ENCODE results near the gene NDUFS6.

The NDUFS6 gene

DNA sequence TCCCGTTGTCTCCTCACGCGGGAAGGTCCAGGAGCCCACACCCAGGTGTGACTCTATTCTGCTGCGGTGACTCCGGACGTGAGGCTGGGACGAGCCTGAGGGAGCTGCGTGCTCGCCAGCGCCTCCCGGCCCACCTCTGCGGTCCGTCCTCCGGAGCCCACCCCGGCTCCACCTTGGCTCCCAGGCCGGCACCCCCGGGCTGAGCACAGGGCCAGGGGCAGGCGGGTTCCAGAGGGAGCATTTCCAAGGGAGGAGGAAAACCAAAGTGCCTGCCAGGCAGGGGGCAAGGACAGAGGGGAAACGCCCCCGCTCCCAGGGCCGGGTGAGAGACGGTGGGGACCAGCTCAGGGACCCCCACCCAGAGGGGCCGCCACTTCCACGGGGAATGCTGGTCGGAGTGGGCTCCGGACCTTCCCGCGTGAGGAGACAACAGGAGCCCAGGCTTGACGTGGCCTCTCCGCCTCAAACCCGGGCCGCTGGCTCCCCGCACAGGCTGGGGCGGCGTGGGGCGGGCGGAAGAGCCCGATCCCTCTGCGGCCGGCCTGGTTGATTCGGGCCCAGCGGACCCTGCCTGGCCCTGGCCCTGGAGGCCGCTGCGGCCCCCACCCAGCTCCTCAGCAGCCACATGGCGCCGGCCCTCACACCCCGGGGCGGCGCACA is 55.5 kb downstream of the NDUFS6 start:
- DNase-seq: no peak

DNA sequence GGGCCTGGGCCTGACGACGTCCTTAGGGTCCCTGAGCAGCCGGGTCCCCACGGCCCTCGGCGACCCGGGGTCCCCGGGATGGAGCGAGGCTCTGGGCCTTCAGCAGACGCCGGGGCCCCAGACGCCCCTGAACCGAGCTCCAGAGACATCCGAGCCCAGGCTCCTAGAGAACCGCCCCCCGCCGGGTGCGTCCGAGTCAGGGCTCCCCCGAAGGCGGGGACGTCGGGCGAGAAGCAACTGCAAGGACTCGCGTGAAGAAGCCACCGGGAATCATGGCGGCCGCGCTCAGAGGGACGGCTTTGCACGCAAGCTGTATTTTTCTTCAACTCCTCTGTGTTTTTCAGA is 56.0 kb downstream of the NDUFS6 start:
- DNase-seq: no peak

DNA sequence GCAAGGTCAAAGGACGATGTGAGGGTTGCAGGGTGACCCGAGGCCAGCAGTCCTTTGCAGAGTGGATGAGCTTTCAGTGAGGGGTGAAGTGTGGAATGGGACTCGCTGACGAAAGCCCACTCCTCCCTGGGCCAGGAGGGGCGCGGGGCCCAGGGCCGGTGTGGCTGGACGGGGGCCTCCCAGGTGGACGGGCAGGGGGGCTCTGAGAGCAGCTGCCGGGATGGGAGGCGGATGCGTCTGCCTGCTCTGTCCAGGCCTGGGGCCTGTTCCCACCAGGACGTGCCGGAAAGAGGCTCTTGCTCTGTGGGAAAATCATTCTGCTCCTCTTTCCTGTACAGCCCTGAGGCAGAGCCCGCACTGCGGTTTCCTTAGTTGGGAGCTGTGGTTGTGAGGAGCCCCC is 57.2 kb downstream of the NDUFS6 start:
- DNase-seq: no peak

GRCh38 chr5:1859099-1859498 is 57.9 kb downstream of the NDUFS6 start:
- DNase-seq: no peak

DNA sequence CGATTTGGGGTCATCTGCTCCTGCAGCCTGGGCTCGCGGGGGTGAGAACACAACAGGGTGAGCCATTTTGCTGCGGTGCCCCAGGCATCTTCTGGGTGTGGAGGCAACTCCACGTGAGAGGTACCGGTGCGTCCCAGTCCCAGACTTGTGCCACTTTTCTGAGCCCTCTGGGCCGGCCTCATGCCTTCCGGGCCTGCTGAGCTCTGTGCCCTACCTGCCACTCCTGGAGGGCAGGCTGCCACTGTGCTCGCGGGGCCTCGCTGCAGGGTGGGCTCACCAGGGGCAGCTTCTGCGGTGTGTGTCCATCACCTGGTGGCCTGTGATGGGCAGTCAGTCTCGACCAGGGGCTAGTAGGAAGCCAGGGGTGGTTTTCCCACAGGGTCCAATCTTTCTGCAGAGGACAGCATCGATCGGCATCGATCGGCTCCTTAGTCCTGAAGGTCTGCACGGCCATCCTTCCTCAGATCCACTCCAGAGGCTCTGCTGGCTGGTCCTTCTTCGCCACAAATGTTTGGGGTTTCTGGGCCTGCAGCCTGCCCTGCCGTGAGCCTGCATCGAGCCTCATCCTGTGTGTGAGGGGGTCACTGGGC is 58.9 kb downstream of the NDUFS6 start:
- DNase-seq: no peak

GRCh38 chr5:1860949-1861348 is 59.7 kb downstream of the NDUFS6 start:
- no peak for DNase-seq

DNA sequence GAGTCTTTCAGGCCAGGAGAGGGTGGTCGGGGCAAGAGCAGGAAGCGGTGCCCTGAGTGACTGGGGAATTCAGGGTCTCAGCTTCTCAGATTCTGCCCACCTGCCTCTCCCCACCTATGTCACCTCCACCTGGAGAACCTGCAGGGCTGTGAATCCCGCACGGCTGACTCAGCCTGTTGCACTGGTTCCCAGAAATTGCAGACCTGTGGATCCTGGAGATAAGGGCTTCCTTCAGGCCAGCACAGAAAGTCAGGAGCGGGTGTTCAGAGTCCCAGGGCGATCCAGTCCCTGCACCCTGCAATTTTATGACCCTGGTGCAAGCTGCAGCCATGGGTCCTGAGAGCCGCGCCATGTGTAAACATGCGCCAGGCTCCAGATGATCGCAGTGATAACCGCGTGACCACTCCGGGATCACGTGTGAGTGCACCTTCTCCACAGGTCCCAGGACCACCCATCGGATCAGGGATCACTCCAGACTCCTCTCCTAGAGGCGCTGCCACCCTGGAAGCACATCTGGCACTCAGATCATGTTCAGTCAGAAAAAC is 63.8 kb downstream of the NDUFS6 start:
- DNase-seq: no peak

DNA sequence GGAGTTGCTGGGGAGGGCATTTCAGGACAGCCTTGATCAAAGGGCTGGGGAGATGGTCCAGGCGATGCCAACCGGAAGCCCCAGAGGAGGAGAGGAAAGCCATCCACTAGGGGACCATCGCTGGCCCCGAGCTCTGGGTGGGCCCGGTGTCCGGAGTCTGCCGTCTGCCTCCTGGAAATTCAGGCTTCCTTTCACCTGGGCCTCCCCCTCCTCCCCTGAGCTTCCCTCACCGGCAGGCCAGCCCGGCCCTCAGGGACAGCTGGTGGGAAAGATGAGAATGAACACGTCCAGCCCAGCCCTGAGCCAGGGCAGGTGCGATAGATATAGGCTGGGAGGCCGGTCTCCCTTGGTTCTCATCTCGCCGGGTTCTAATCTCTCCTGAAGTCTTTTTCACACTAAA is 64.3 kb downstream of the NDUFS6 start:
- no peak for DNase-seq

Data from activated CD4-positive, alpha-beta T cell treated with anti-CD3 and anti-CD28 coated beads for 48 hours (primary cell).